A673 (cell line): ENCODE data around the gene KLHL14. TPM values are rescaled to one million over a fixed set of nuclear protein-coding genes. Genes with fewer than 3 reads are reported as not detected.
A peak's percentile ranks its signal among the peaks of the same experiment; 100 is the strongest.

Source experiments
- BruUV-seq: library from RNA; stranded (reverse); fragments of 400-500 nt; replicated peaks from 2 replicates; lab custom pipeline; 2021; lab: Mats Ljungman, UMichigan
- CTCF ChIA-PET: fragments of 300-600 bp; sonication (Branson Sonifier 250); formaldehyde crosslinking; loops from one replicate; lab custom pipeline; 2022; ENCODE audit warnings: antibody characterized with exemption; lab: Charles Lee
- POLR2A ChIA-PET: fragments of 300-600 bp; sonication (Branson Sonifier 250); formaldehyde crosslinking; loops from one replicate; lab custom pipeline; 2022; ENCODE audit warnings: antibody characterized with exemption; ENCODE audit not compliant: low non-redundant PET; lab: Charles Lee
- DNase-seq: peaks from one replicate; pipeline ENCODE4 v3.0.0-alpha.2; 2015; ENCODE audit warnings: low spot score
- H3K27ac ChIP-seq: fragments of 200-600 bp; sonication (generic); 2 replicates; pipeline ENCODE4 v1.5.1; 2016; ENCODE audit warnings: mixed run types, low read depth, mild to moderate bottlenecking, mixed read lengths, antibody characterized with exemption, low read length; ENCODE audit not compliant: poor library complexity, severe bottlenecking
- H3K27me3 ChIP-seq: fragments of 200-600 bp; sonication (generic); replicated peaks from 2 replicates; pipeline ENCODE4 v1.6.1; 2017; ENCODE audit warnings: mixed run types, low read depth, mild to moderate bottlenecking, mixed read lengths, antibody characterized with exemption, low read length; ENCODE audit not compliant: insufficient read depth, poor library complexity
- H3K36me3 ChIP-seq: fragments of 200-600 bp; sonication (generic); 2 replicates; pipeline ENCODE4 v1.6.1; 2016; ENCODE audit warnings: mixed run types, mild to moderate bottlenecking, mixed read lengths, antibody characterized with exemption, low read length; ENCODE audit not compliant: insufficient read depth, poor library complexity, severe bottlenecking
- H3K4me1 ChIP-seq: fragments of 200-600 bp; sonication (generic); 2 replicates; pipeline ENCODE4 v1.6.1; 2017; ENCODE audit warnings: mixed run types, mild to moderate bottlenecking, mixed read lengths, antibody characterized with exemption, low read length; ENCODE audit not compliant: insufficient read depth, poor library complexity, severe bottlenecking
- H3K4me3 ChIP-seq: fragments of 200-600 bp; sonication (generic); 2 replicates; pipeline ENCODE4 v1.5.1; 2016; ENCODE audit warnings: low read depth, mixed run types, mild to moderate bottlenecking, mixed read lengths, low read length; ENCODE audit not compliant: poor library complexity, severe bottlenecking
- H3K9me3 ChIP-seq: fragments of 200-600 bp; sonication (generic); 2 replicates; pipeline ENCODE4 v1.6.1; 2016; ENCODE audit warnings: mixed run types, low read depth, mild to moderate bottlenecking, mixed read lengths, antibody characterized with exemption, low read length; ENCODE audit not compliant: poor library complexity, severe bottlenecking
- EZH2 ChIP-seq: fragments of 200-600 bp; sonication (generic); IDR thresholded peaks from 2 replicates; pipeline ENCODE4 v1.6.1; 2017; ENCODE audit warnings: borderline replicate concordance, low read depth, mild to moderate bottlenecking, mixed read lengths, antibody characterized with exemption, low read length; ENCODE audit not compliant: poor library complexity, severe bottlenecking
- intact Hi-C: fragments of 100-400 bp; cut with micrococcal nuclease; formaldehyde crosslinking; loops from one replicate; pipeline ENCODE4 v1.10.0; 2022; ENCODE audit not compliant: unreplicated experiment
- total RNA-seq: library from RNA; stranded (reverse); gene quantifications from 2 replicates; pipeline ENCODE4 v1.2.3, GENCODE V29; 2021
- TF ChIP-seq, protein P1 (sequence below): fragments of 300-800, 200-600 bp; sonication (generic); conservative IDR thresholded peaks from 2 replicates; pipeline ENCODE4 v1.5.1; 2017; ENCODE audit warnings: low read depth, mild to moderate bottlenecking, antibody characterized with exemption, low read length, moderate library complexity, mixed read lengths

Gene KLHL14
- total RNA-seq, 1 experiment from 2014 or later = 2.3 TPM

- ChIA-PET CTCF (no interaction called here), POLR2A (no interaction called here)
- H3K36me3 ChIP-seq = no peaks in the 10 kb centered on the region
- no TSS peak for BruUV-seq
- TF ChIP-seq, protein P1, sequence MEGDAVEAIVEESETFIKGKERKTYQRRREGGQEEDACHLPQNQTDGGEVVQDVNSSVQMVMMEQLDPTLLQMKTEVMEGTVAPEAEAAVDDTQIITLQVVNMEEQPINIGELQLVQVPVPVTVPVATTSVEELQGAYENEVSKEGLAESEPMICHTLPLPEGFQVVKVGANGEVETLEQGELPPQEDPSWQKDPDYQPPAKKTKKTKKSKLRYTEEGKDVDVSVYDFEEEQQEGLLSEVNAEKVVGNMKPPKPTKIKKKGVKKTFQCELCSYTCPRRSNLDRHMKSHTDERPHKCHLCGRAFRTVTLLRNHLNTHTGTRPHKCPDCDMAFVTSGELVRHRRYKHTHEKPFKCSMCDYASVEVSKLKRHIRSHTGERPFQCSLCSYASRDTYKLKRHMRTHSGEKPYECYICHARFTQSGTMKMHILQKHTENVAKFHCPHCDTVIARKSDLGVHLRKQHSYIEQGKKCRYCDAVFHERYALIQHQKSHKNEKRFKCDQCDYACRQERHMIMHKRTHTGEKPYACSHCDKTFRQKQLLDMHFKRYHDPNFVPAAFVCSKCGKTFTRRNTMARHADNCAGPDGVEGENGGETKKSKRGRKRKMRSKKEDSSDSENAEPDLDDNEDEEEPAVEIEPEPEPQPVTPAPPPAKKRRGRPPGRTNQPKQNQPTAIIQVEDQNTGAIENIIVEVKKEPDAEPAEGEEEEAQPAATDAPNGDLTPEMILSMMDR = peak; percentile 23; the same call in 1 of the 2 replicates
- no peak for TF ChIP-seq EZH2
- no peaks in the 10 kb centered on the region for H3K27me3 ChIP-seq
- H3K9me3 ChIP-seq = no peaks in the 10 kb centered on the region
- DNase-seq = no peak
- H3K4me1 ChIP-seq = no peaks in the 10 kb centered on the region
- no peak overlapping the region for H3K27ac ChIP-seq
- no peak overlapping the region for H3K4me3 ChIP-seq
- intact Hi-C loops = loop anchor here (10.0 kb wide), 1 partner anchor 518 kb away; no protein-coding TSS in a partner anchor
These were observed 89.8 kb downstream of the KLHL14 start for GRCh38 chr18:32683044-32683443.

DNA sequence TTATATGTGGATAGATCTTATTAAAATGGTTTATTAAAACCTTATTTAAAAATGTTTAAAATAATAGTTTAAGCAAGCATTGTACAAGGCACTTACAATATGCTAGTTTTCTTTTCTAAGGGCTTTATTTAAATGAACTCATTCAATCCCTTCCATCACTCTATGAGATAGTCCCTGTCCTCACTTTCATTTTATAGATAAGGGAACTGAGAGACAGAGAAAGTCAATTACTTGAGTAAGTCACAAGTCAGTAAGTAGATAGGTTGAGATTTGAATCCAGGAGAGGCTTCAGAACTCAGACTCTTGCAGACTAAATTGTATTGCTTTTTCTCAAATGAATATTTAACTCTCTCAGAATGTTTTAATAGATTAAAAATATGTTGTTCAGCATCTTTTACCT is 95.2 kb downstream of the KLHL14 start:
- no TSS peak for BruUV-seq
- DNase-seq = no peak
- Histone ChIP-seq H3K4me1 (no peaks in the 10 kb centered on the region), H3K27ac (no peak overlapping the region), H3K9me3 (no peaks in the 10 kb centered on the region), H3K4me3 (no peak overlapping the region), H3K27me3 (peaks cover 15% of the 10 kb centered on the region), H3K36me3 (no peaks in the 10 kb centered on the region)
- CTCF ChIA-PET = no interaction called here
- intact Hi-C loops = no loop called here
- POLR2A ChIA-PET = no interaction called here
- TF ChIP-seq EZH2 = no peak
- TF ChIP-seq, protein P1 = no peak

GRCh38 chr18:32674491-32674890 is 98.3 kb downstream of the KLHL14 start:
- Histone ChIP-seq H3K4me1 (no peaks in the 10 kb centered on the region), H3K27ac (no peak overlapping the region), H3K9me3 (no peaks in the 10 kb centered on the region), H3K36me3 (no peaks in the 10 kb centered on the region), H3K4me3 (no peak overlapping the region), H3K27me3 (peaks cover 15% of the 10 kb centered on the region)
- ChIA-PET CTCF (no interaction called here), POLR2A (no interaction called here)
- no TSS peak for BruUV-seq
- intact Hi-C loops = no loop called here
- peak; percentile 34 for DNase-seq
- TF ChIP-seq, protein P1 = peak; percentile 50
- no peak for TF ChIP-seq EZH2
